ENCODE measurements around the gene TACC2. TPM values are rescaled to one million over a fixed set of nuclear protein-coding genes. Genes with fewer than 3 reads are reported as not detected.
"Not testable (repeated sequence)": the region's sequence is repeated elsewhere in the genome, so short reads cannot be mapped to it uniquely, and the experiment has no call there.

Gene TACC2
- total and polyA plus RNA-seq, 2 donors (not counting 1 experiment from before 2014, with no cell fraction given) = not detected

- H3K27ac ChIP-seq (ENCODE audit: low read length in 2 of 2) = no peak overlapping the region
- H3K4me3 ChIP-seq (ENCODE audit: control extremely low read depth in 1 of 5, extremely low read depth in 1 of 5, insufficient read depth in 1 of 5, low read depth in 2 of 5, low read length in 4 of 5) = no peak overlapping the region
- no peak overlapping the region for H3K9ac ChIP-seq (ENCODE audit: low read length)
- no peak overlapping the region for H2AFZ ChIP-seq (ENCODE audit: insufficient read depth, low read depth, low read length, poor library complexity, severe bottlenecking)
- CTCF ChIA-PET = no interaction called here
- POLR2A ChIA-PET = interaction anchor here (0.6 kb wide), 1 partner anchor 93 kb away, joined by 5 read pairs; no protein-coding TSS in a partner anchor
- intact Hi-C loops (cut with micrococcal nuclease) = no loop called here
- peaks cover 0 to 4% (median 0%) of the 10 kb centered on the region in 4 experiments for H3K27me3 ChIP-seq (replicated peaks in 1 of 4; ENCODE audit: control extremely low read depth in 1 of 4, control insufficient read depth in 3 of 4, insufficient read depth in 4 of 4, low read length in 3 of 4)
- ATAC-seq (ENCODE audit: low read depth) (no peak), DNase-seq (no peak)
- Mint-ChIP-seq H3K4me1 (no peaks in the 10 kb centered on the region), H3K4me3 (no peak overlapping the region), H3K27me3 (peaks cover 9% of the 10 kb centered on the region), H3K27ac (no peak overlapping the region), H3K9me3 (ENCODE audit: insufficient read depth) (peaks cover 3% of the 10 kb centered on the region)
- peaks cover 0 to 3% (median 0%) of the 10 kb centered on the region in 3 donors for H3K9me3 ChIP-seq (ENCODE audit: control extremely low read depth in 1 of 3, control insufficient read depth in 2 of 3, insufficient read depth in 1 of 3, low read length in 2 of 3)
- H3K79me2 ChIP-seq (ENCODE audit: control insufficient read depth, insufficient read depth, low read length) = no peaks in the 10 kb centered on the region
- TF ChIP-seq CTCF (IDR thresholded peaks at IDR 0.05) (no peak), EZH2 (IDR thresholded peaks at IDR 0.05; ENCODE audit: borderline replicate concordance, insufficient read depth, low read depth, low read length, poor library complexity, severe bottlenecking) (no peak)
- H3K4me2 ChIP-seq (replicated peaks; ENCODE audit: low read depth, low read length, poor library complexity, severe bottlenecking) = no peak overlapping the region
- no peaks in the 10 kb centered on the region for H4K20me1 ChIP-seq (ENCODE audit: control insufficient read depth, insufficient read depth, low read length, poor library complexity, severe bottlenecking)
- 100% methylated on average over 2 of the region's 4 CpGs for WGBS (ENCODE audit: insufficient coverage)
- H3K4me1 ChIP-seq (ENCODE audit: control insufficient read depth in 2 of 2, insufficient read depth in 2 of 2, low read length in 2 of 2) = no peaks in the 10 kb centered on the region
- no peaks in the 10 kb centered on the region for H3K36me3 ChIP-seq (replicated peaks in 1 of 2; ENCODE audit: control extremely low read depth in 1 of 2, control insufficient read depth in 1 of 2, extremely low read depth in 1 of 2, insufficient read depth in 2 of 2, low read length in 1 of 2)
Measured at GRCh38 chr10:122022276-122022675, 33.3 kb downstream of the TACC2 start.

GRCh38 chr10:122023257-122023656, 34.3 kb downstream of the TACC2 start:
- H3K27me3 ChIP-seq (replicated peaks in 1 of 4; ENCODE audit: control extremely low read depth in 1 of 4, control insufficient read depth in 3 of 4, insufficient read depth in 4 of 4, low read length in 3 of 4); POLR2A ChIA-PET; CTCF ChIA-PET; H3K9me3 Mint-ChIP-seq (ENCODE audit: insufficient read depth); H3K27ac Mint-ChIP-seq; H3K27ac ChIP-seq (ENCODE audit: low read length in 2 of 2); H3K9ac ChIP-seq (ENCODE audit: low read length); H3K9me3 ChIP-seq (ENCODE audit: control extremely low read depth in 1 of 3, control insufficient read depth in 2 of 3, insufficient read depth in 1 of 3, low read length in 2 of 3); H3K4me3 Mint-ChIP-seq; ATAC-seq (ENCODE audit: low read depth); DNase-seq; intact Hi-C loops (cut with micrococcal nuclease); H3K4me1 Mint-ChIP-seq; H3K27me3 Mint-ChIP-seq; H3K36me3 ChIP-seq (replicated peaks in 1 of 2; ENCODE audit: control extremely low read depth in 1 of 2, control insufficient read depth in 1 of 2, extremely low read depth in 1 of 2, insufficient read depth in 2 of 2, low read length in 1 of 2); H2AFZ ChIP-seq (ENCODE audit: insufficient read depth, low read depth, low read length, poor library complexity, severe bottlenecking); H4K20me1 ChIP-seq (ENCODE audit: control insufficient read depth, insufficient read depth, low read length, poor library complexity, severe bottlenecking); H3K4me3 ChIP-seq (ENCODE audit: control extremely low read depth in 1 of 5, extremely low read depth in 1 of 5, insufficient read depth in 1 of 5, low read depth in 2 of 5, low read length in 4 of 5); H3K79me2 ChIP-seq (ENCODE audit: control insufficient read depth, insufficient read depth, low read length); H3K4me1 ChIP-seq (ENCODE audit: control insufficient read depth in 2 of 2, insufficient read depth in 2 of 2, low read length in 2 of 2); H3K4me2 ChIP-seq (replicated peaks; ENCODE audit: low read depth, low read length, poor library complexity, severe bottlenecking): not testable (repeated sequence)
- 100% methylated on average over 4 of the region's 7 CpGs for WGBS (ENCODE audit: insufficient coverage)

All from B cell (primary cell).